ENCODE data around the gene RBBP4. TPM values are rescaled to one million over a fixed set of nuclear protein-coding genes. Genes with fewer than 3 reads are reported as not detected.

The RBBP4 gene
- total and polyA plus RNA-seq, 2 of the 13 experiments (the other 11 are each of a cell fraction or from before 2014, with no cell fraction given), result 64.4 to 166 TPM

- no peak overlapping the region for H3K9ac ChIP-seq (ENCODE audit: insufficient read depth, low read depth, low read length)
- H3K79me2 ChIP-seq (ENCODE audit: insufficient read depth, low read length), result no peaks in the 10 kb centered on the region
- DNase-seq (ENCODE audit: low spot score) (no peak), ATAC-seq (no peak), FAIRE-seq (no peak)
- no peaks in the 10 kb centered on the region for H3K36me3 ChIP-seq (replicated peaks in 1 of 2; ENCODE audit: control insufficient read depth in 1 of 2, insufficient read depth in 2 of 2, low read length in 2 of 2)
- CTCF ChIA-PET (ENCODE audit: low intra/inter-chr PET ratio, low total read pairs), result no interaction called here
- H3K27me3 ChIP-seq (ENCODE audit: control insufficient read depth in 1 of 2, insufficient read depth in 2 of 2, low read length in 2 of 2), result peaks cover 2 to 8% of the 10 kb centered on the region in 2 experiments; a peak in 2 of 5 replicates
- H3K4me3 ChIP-seq (replicated peaks in 1 of 3; ENCODE audit: insufficient read depth in 1 of 3, low read depth in 2 of 3, low read length in 3 of 3), result no peak overlapping the region
- in situ Hi-C loops (cut with HindIII; ENCODE audit: extremely low pct_ligation_motif_present, low pct_unique_long_range_greater_than_20kb) (no loop called here), intact Hi-C loops (cut with micrococcal nuclease; ENCODE audit: unreplicated experiment) (no loop called here)
- POLR2A ChIA-PET, result interaction anchor here (1.4 kb wide), 1 partner anchor 12 kb away, joined by 6 read pairs; no protein-coding TSS in a partner anchor
- no peaks in the 10 kb centered on the region for H4K20me1 ChIP-seq (ENCODE audit: insufficient read depth, low read length)
- H2AFZ ChIP-seq (ENCODE audit: low read length), result no peak overlapping the region
- no TSS peak for BruUV-seq (replicated peaks)
- no peak overlapping the region; the same call in 1 of the 2 replicates for H3K4me2 ChIP-seq (ENCODE audit: low read depth, low read length)
- H3K4me1 ChIP-seq (ENCODE audit: insufficient read depth, low read length), result peaks cover 41% of the 10 kb centered on the region
- 72% methylated on average over 10 of the region's 14 CpGs for WGBS (ENCODE audit: low lambda C conversion rate)
- H3K27ac ChIP-seq (ENCODE audit: extremely low read length, insufficient read depth, low read length), result no peak overlapping the region
- H3K9me3 ChIP-seq (ENCODE audit: low read length), result no peaks in the 10 kb centered on the region
- TF ChIP-seq FOSL2 (CRISPR knock-in tag; IDR thresholded peaks at IDR 0.05) (0 out of 2 replicates have a peak, but pooled peaks have one; percentile 25), SAP130 (CRISPR knock-in tag; IDR thresholded peaks at IDR 0.05; ENCODE audit: low read depth) (peak; percentile 20; the same call in 1 of the 2 replicates), ZNF33A (CRISPR knock-in tag; IDR thresholded peaks at IDR 0.05; ENCODE audit: borderline replicate concordance) (no peak), NR3C1 (CRISPR knock-in tag; IDR thresholded peaks at IDR 0.05) (no peak), MAFF (IDR thresholded peaks at IDR 0.05; ENCODE audit: low read depth, low read length) (peak; percentile 36; the same call in 1 of the 2 replicates), ZFX (CRISPR knock-in tag; IDR thresholded peaks at IDR 0.05; ENCODE audit: low read depth) (no peak), NFE2 (CRISPR knock-in tag; IDR thresholded peaks at IDR 0.05) (peak; percentile 87; the same call in 1 of the 2 replicates), RAD51 (IDR thresholded peaks at IDR 0.05; ENCODE audit: borderline replicate concordance) (no peak), ZNF124 (CRISPR knock-in tag; IDR thresholded peaks at IDR 0.05) (no peak), ZFAT (CRISPR knock-in tag; conservative IDR thresholded peaks at IDR 0.05) (no peak), TFAP4 (IDR thresholded peaks at IDR 0.05; ENCODE audit: borderline replicate concordance, low read depth) (peak; percentile 51; the same call in 1 of the 2 replicates), NFE2L2 (IDR thresholded peaks at IDR 0.05; ENCODE audit: low read length) (peak; percentile 90), KDM6A (CRISPR knock-in tag; IDR thresholded peaks at IDR 0.05; ENCODE audit: low read depth) (no peak), DNMT1 (CRISPR knock-in tag; IDR thresholded peaks at IDR 0.05) (no peak), TSC22D2 (CRISPR knock-in tag; IDR thresholded peaks at IDR 0.05; ENCODE audit: borderline replicate concordance) (no peak), MAFK (conservative IDR thresholded peaks at IDR 0.05 in 1 of 2, IDR thresholded peaks at IDR 0.05 in 1 of 2; ENCODE audit: low read length in 2 of 2) (peak; percentile 26 to 78; a peak in 2 of 4 replicates)
- TF ChIP-seq, protein P1, sequence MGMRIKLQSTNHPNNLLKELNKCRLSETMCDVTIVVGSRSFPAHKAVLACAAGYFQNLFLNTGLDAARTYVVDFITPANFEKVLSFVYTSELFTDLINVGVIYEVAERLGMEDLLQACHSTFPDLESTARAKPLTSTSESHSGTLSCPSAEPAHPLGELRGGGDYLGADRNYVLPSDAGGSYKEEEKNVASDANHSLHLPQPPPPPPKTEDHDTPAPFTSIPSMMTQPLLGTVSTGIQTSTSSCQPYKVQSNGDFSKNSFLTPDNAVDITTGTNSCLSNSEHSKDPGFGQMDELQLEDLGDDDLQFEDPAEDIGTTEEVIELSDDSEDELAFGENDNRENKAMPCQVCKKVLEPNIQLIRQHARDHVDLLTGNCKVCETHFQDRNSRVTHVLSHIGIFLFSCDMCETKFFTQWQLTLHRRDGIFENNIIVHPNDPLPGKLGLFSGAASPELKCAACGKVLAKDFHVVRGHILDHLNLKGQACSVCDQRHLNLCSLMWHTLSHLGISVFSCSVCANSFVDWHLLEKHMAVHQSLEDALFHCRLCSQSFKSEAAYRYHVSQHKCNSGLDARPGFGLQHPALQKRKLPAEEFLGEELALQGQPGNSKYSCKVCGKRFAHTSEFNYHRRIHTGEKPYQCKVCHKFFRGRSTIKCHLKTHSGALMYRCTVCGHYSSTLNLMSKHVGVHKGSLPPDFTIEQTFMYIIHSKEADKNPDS (CRISPR knock-in tag; IDR thresholded peaks at IDR 0.05), result no peak
These were observed 73.9 kb downstream of the RBBP4 start for GRCh38 chr1:32724678-32725614.
